Esophagus squamous epithelium (tissue), 5 donors: ENCODE measurements around the gene MRS2. TPM values are rescaled to one million over a fixed set of nuclear protein-coding genes. Genes with fewer than 3 reads are reported as not detected.
"Not testable (repeated sequence)": the region's sequence is repeated elsewhere in the genome, so short reads cannot be mapped to it uniquely, and the experiment has no call there.

Source experiments
- DNase-seq: peaks from one replicate; lab custom pipeline; 2025; lab: John Stamatoyannopoulos, UW
- H3K27ac ChIP-seq, 4 donors: fragments of 200-600 bp; sonication (generic); one replicate each; pipeline ENCODE4 v1.5.1; 2016 to 2019; ENCODE audit warnings: mild to moderate bottlenecking in 1 of 4
- H3K27me3 ChIP-seq, 4 donors: fragments of 200-600 bp; sonication (generic); 1 replicate in 3 of 4; 2 replicates in 1 of 4; pipeline versions ENCODE4 v1.5.1 to v1.6.0; 2017 to 2021; ENCODE audit warnings: antibody characterized with exemption in 1 of 4
- H3K36me3 ChIP-seq, 3 donors: fragments of 200-600 bp; sonication (generic); one replicate each; pipeline ENCODE4 v1.5.1; 2016 to 2019
- H3K4me1 ChIP-seq, 3 donors: fragments of 200-600 bp; sonication (generic); one replicate each; pipeline ENCODE4 v1.5.1; 2017 to 2019
- H3K4me3 ChIP-seq, 4 donors: fragments of 200-600 bp; sonication (generic); 1 replicate in 3 of 4; 2 replicates in 1 of 4; pipeline ENCODE4 v1.5.1; 2016 to 2019; ENCODE audit warnings: mild to moderate bottlenecking in 2 of 4, moderate library complexity in 1 of 4
- H3K9me3 ChIP-seq, 3 donors: fragments of 200-600 bp; sonication (generic); one replicate each; pipeline ENCODE4 v1.5.1; 2016 to 2019
- CTCF ChIP-seq, 6 experiments: fragments of 450-650 bp in 4 of 6; fragments of 200-600 bp in 2 of 6; sonication (generic) in 2 of 6; IDR thresholded peaks; one replicate each; pipeline ENCODE4 v1.5.1; 2016 to 2019; ENCODE audit warnings: antibody characterized with exemption in 6 of 6, mild to moderate bottlenecking in 4 of 6, moderate library complexity in 4 of 6
- POLR2A ChIP-seq, 4 donors: fragments of 450-650 bp; IDR thresholded peaks; one replicate each; pipeline ENCODE4 v1.6.1; 2017; ENCODE audit warnings: antibody characterized with exemption in 4 of 4, mild to moderate bottlenecking in 4 of 4, moderate library complexity in 3 of 4
- WGBS, 2 donors: methylation state at CpG; one replicate each; pipeline ENCODE4 v1.1.5; 2018; 5-methylcytosine and 5-hydroxymethylcytosine counted together
- intact Hi-C: fragments of 100-400 bp; cut with DNase I; formaldehyde crosslinking; loops from one replicate; pipeline ENCODE4 v1.15.0; 2022
- total RNA-seq, 4 donors: library from RNA; depleted of rRNA; stranded (reverse); fragments of >200 nt; gene quantifications; one replicate each; pipeline ENCODE4 v1.1.0, GENCODE V29; 2016
- donor health status: DM: yes; HTN: yes; CAD: no.

MRS2 gene
- total RNA-seq, 4 donors from 2014 or later, result 21.3 to 34.4 (median 29.3) TPM

GRCh38 chr6:24357336-24358218, 45.2 kb upstream of the MRS2 start, which contains the start of gene DCDC2:
Gene DCDC2 (minus strand): TSS chr6:24358059. CDS start chr6:24357750, 309 bp downstream.
- intact Hi-C loops, result no loop called here
- H3K4me1 ChIP-seq, result peaks cover 0 to 28% (median 20%) of the 10 kb centered on the region in 3 donors
- no peaks in the 10 kb centered on the region for H3K36me3 ChIP-seq
- 13 to 16% methylated on average over 9 to 12 of the region's 61 CpGs for WGBS, 2 donors
- TF ChIP-seq POLR2A (IDR thresholded peaks at IDR 0.05), result no peak
- no peak for TF ChIP-seq CTCF (IDR thresholded peaks at IDR 0.05)
- H3K9me3 ChIP-seq, result no peaks in the 10 kb centered on the region
- peak within 1 kb of the TSS in 3 of 4 donors; percentile 34 to 53 (median 34) for H3K4me3 ChIP-seq
- no peak within 1 kb of the TSS for H3K27ac ChIP-seq
- peaks cover 0 to 26% (median 0%) of the 10 kb centered on the region in 4 donors for H3K27me3 ChIP-seq
- no peak for DNase-seq

GRCh38 chr6:24358219-24358821, 44.4 kb upstream of the MRS2 start:
- intact Hi-C loops, result no loop called here
- peaks cover 0 to 28% (median 20%) of the 10 kb centered on the region in 3 donors for H3K4me1 ChIP-seq
- WGBS, 2 donors, result 36 to 43% methylated on average over 12 of the region's 12 CpGs
- H3K27me3 ChIP-seq, result peaks cover 0 to 31% (median 0%) of the 10 kb centered on the region in 4 donors
- DNase-seq, result no peak
- H3K27ac ChIP-seq, result no peak overlapping the region
- H3K9me3 ChIP-seq, result no peaks in the 10 kb centered on the region
- peak overlapping the region in 3 of 4 donors; percentile 34 to 53 (median 34) for H3K4me3 ChIP-seq
- H3K36me3 ChIP-seq, result no peaks in the 10 kb centered on the region
- TF ChIP-seq CTCF (IDR thresholded peaks at IDR 0.05), result no peak
- TF ChIP-seq POLR2A (IDR thresholded peaks at IDR 0.05), result no peak

GRCh38 chr6:24359640-24360454, 42.9 kb upstream of the MRS2 start:
- 8% methylated on average over 18 to 29 of the region's 55 CpGs for WGBS, 2 donors
- Histone ChIP-seq H3K4me1 (peaks cover 0 to 28% (median 20%) of the 10 kb centered on the region in 3 donors), H3K4me3 (peak overlapping the region; percentile 29 to 70 (median 46)), H3K36me3 (no peaks in the 10 kb centered on the region), H3K27me3 (peaks cover 0 to 38% (median 0%) of the 10 kb centered on the region in 4 donors), H3K27ac (no peak overlapping the region), H3K9me3 (no peaks in the 10 kb centered on the region)
- intact Hi-C loops, result no loop called here
- TF ChIP-seq CTCF (IDR thresholded peaks at IDR 0.05) (peak; percentile 49 to 79 (median 57)), POLR2A (IDR thresholded peaks at IDR 0.05) (no peak)
- DNase-seq, result no peak

GRCh38 chr6:24362363-24362762, 40.4 kb upstream of the MRS2 start:
- H3K36me3 ChIP-seq, intact Hi-C loops, H3K27ac ChIP-seq, H3K9me3 ChIP-seq, H3K4me3 ChIP-seq, DNase-seq: not testable (repeated sequence)
- H3K4me1 ChIP-seq, result peaks cover 0 to 26% (median 17%) of the 10 kb centered on the region in 3 donors
- 82% methylated on average over 5 of the region's 5 CpGs for WGBS, 2 donors
- peaks cover 0 to 46% (median 0%) of the 10 kb centered on the region in 4 donors for H3K27me3 ChIP-seq

- H3K4me3 ChIP-seq, DNase-seq, H3K4me1 ChIP-seq, intact Hi-C loops, H3K9me3 ChIP-seq, H3K36me3 ChIP-seq, H3K27ac ChIP-seq: not testable (repeated sequence)
- WGBS, 2 donors, result 63 to 65% methylated on average over 6 to 8 of the region's 8 CpGs
- peaks cover 0 to 33% (median 0%) of the 10 kb centered on the region in 4 donors for H3K27me3 ChIP-seq
These were observed 37.6 kb upstream of the MRS2 start for GRCh38 chr6:24365103-24365633.
